Loucy (cell line): Measurements from ENCODE around the gene UCHL5.

Experiments
- CTCF ChIP-seq: fragments of 200-600 bp; sonication (generic); conservative IDR thresholded peaks from 2 replicates; pipeline ENCODE4 v1.5.1; 2014; ENCODE audit warnings: mild to moderate bottlenecking, antibody characterized with exemption, low read length
- EZH2phosphoT487 ChIP-seq: fragments of 200-600 bp; IDR thresholded peaks from 2 replicates; pipeline ENCODE4 v1.6.1; 2018; ENCODE audit warnings: antibody characterized with exemption, mild to moderate bottlenecking, moderate library complexity, borderline replicate concordance

- TF ChIP-seq CTCF (no peak), EZH2phosphoT487 (no peak)
These were observed 35.0 kb upstream of the UCHL5 start for GRCh38 chr1:193094112-193094511.
